NT2/D1 (cell line): ENCODE measurements around the gene WFIKKN2.
"Not testable (repeated sequence)": the region's sequence is repeated elsewhere in the genome, so short reads cannot be mapped to it uniquely, and the experiment has no call there.

Experiments used
- DNase-seq: peaks from one replicate; pipeline ENCODE4 v3.0.0-alpha.2; 2011; ENCODE audit warnings: low read depth, low spot score
- H3K27me3 ChIP-seq: 2 replicates; pipeline ENCODE4 v1.6.0; 2011; ENCODE audit warnings: mild to moderate bottlenecking; ENCODE audit not compliant: insufficient read length, insufficient read depth
- H3K36me3 ChIP-seq: 2 replicates; pipeline ENCODE4 v1.6.1; 2011; ENCODE audit warnings: mild to moderate bottlenecking, low read length, mixed read lengths; ENCODE audit not compliant: insufficient read depth, insufficient read length
- H3K4me1 ChIP-seq: 2 replicates; pipeline ENCODE4 v1.5.1; 2011; ENCODE audit not compliant: insufficient read depth, insufficient read length
- H3K4me3 ChIP-seq: 2 replicates; pipeline ENCODE4 v1.5.1; 2011; ENCODE audit warnings: low read depth; ENCODE audit not compliant: insufficient read length
- H3K9ac ChIP-seq: 2 replicates; pipeline ENCODE4 v1.6.0; 2011; ENCODE audit warnings: low read depth; ENCODE audit not compliant: insufficient read length
- H3K9me3 ChIP-seq: 2 replicates; pipeline ENCODE4 v1.5.1; 2011; ENCODE audit warnings: mild to moderate bottlenecking, low read length; ENCODE audit not compliant: insufficient read depth
- SUZ12 ChIP-seq: IDR thresholded peaks from 2 replicates; pipeline ENCODE4 v1.6.1; 2011; ENCODE audit not compliant: insufficient read length, insufficient read depth; ENCODE audit errors: extremely low read depth
- YY1 ChIP-seq: IDR thresholded peaks from 2 replicates; pipeline ENCODE4 v1.6.1; 2011; ENCODE audit not compliant: insufficient read length, insufficient read depth
- ZNF274 ChIP-seq: IDR thresholded peaks from 2 replicates; pipeline ENCODE4 v1.6.1; 2011; ENCODE audit warnings: mild to moderate bottlenecking, low read depth, low read length

The WFIKKN2 gene

GRCh38 chr17:50872710-50873424 is 37.5 kb downstream of the WFIKKN2 start:
- no peaks in the 10 kb centered on the region for H3K36me3 ChIP-seq
- no peaks in the 10 kb centered on the region for H3K4me1 ChIP-seq
- no peaks in the 10 kb centered on the region for H3K9me3 ChIP-seq
- no peak overlapping the region for H3K4me3 ChIP-seq
- H3K9ac ChIP-seq = no peak overlapping the region
- TF ChIP-seq SUZ12 (no peak), YY1 (no peak), ZNF274 (no peak)
- no peak for DNase-seq
- no peaks in the 10 kb centered on the region for H3K27me3 ChIP-seq

GRCh38 chr17:50875074-50875473 is 39.7 kb downstream of the WFIKKN2 start:
- H3K4me1 ChIP-seq = no peaks in the 10 kb centered on the region
- H3K9me3 ChIP-seq = peaks cover 9% of the 10 kb centered on the region; the same call in 1 of the 2 replicates
- no peaks in the 10 kb centered on the region for H3K36me3 ChIP-seq
- no peaks in the 10 kb centered on the region for H3K27me3 ChIP-seq
- TF ChIP-seq YY1 (no peak), SUZ12 (no peak), ZNF274 (no peak)
- H3K4me3 ChIP-seq = no peak overlapping the region
- H3K9ac ChIP-seq = no peak overlapping the region
- no peak for DNase-seq

- H3K36me3 ChIP-seq, DNase-seq, H3K4me3 ChIP-seq, H3K4me1 ChIP-seq, H3K9ac ChIP-seq, H3K27me3 ChIP-seq: not testable (repeated sequence)
- peaks cover 11% of the 10 kb centered on the region; the same call in 1 of the 2 replicates for H3K9me3 ChIP-seq
These were observed 41.7 kb downstream of the WFIKKN2 start for GRCh38 chr17:50877042-50877441.

GRCh38 chr17:50877838-50878237 is 42.5 kb downstream of the WFIKKN2 start:
- Histone ChIP-seq H3K9ac (no peak overlapping the region), H3K4me1 (peaks cover 2% of the 10 kb centered on the region), H3K27me3 (no peaks in the 10 kb centered on the region), H3K9me3 (peaks cover 11% of the 10 kb centered on the region; the same call in 1 of the 2 replicates), H3K4me3 (no peak overlapping the region), H3K36me3 (no peaks in the 10 kb centered on the region)
- no peak for TF ChIP-seq ZNF274
- no peak for TF ChIP-seq SUZ12
- TF ChIP-seq YY1 = no peak
- no peak for DNase-seq

- no peaks in the 10 kb centered on the region for H3K36me3 ChIP-seq
- H3K9me3 ChIP-seq = peaks cover 11% of the 10 kb centered on the region; the same call in 1 of the 2 replicates
- no peaks in the 10 kb centered on the region for H3K27me3 ChIP-seq
- no peak overlapping the region for H3K4me3 ChIP-seq
- H3K4me1 ChIP-seq = peaks cover 6% of the 10 kb centered on the region
- no peak for DNase-seq
- no peak for TF ChIP-seq ZNF274
- no peak for TF ChIP-seq YY1
- no peak overlapping the region for H3K9ac ChIP-seq
These were observed 43.7 kb downstream of the WFIKKN2 start for GRCh38 chr17:50879086-50879485.

- H3K27me3 ChIP-seq = no peaks in the 10 kb centered on the region
- H3K9ac ChIP-seq = no peak overlapping the region
- H3K9me3 ChIP-seq = peaks cover 11% of the 10 kb centered on the region; the same call in 1 of the 2 replicates
- no peak overlapping the region for H3K4me3 ChIP-seq
- DNase-seq = no peak
- peaks cover 16% of the 10 kb centered on the region for H3K4me1 ChIP-seq
- TF ChIP-seq YY1 (no peak), SUZ12 (no peak), ZNF274 (no peak)
- H3K36me3 ChIP-seq = no peaks in the 10 kb centered on the region
These were observed 45.8 kb downstream of the WFIKKN2 start for GRCh38 chr17:50881182-50881581.

GRCh38 chr17:50882851-50883250 is 47.5 kb downstream of the WFIKKN2 start:
- H3K9ac ChIP-seq = no peak overlapping the region
- no peak overlapping the region for H3K4me3 ChIP-seq
- TF ChIP-seq ZNF274 = no peak
- TF ChIP-seq SUZ12 = no peak
- no peak for TF ChIP-seq YY1
- no peaks in the 10 kb centered on the region for H3K27me3 ChIP-seq
- no peak for DNase-seq
- H3K4me1 ChIP-seq = peaks cover 19% of the 10 kb centered on the region
- H3K9me3 ChIP-seq = peaks cover 11% of the 10 kb centered on the region; the same call in 1 of the 2 replicates
- H3K36me3 ChIP-seq = no peaks in the 10 kb centered on the region

GRCh38 chr17:50883850-50884438 is 48.6 kb downstream of the WFIKKN2 start:
- TF ChIP-seq SUZ12 (no peak), YY1 (no peak)
- H3K36me3 ChIP-seq = no peaks in the 10 kb centered on the region
- peaks cover 11% of the 10 kb centered on the region; the same call in 1 of the 2 replicates for H3K9me3 ChIP-seq
- peaks cover 23% of the 10 kb centered on the region for H3K4me1 ChIP-seq
- H3K4me3 ChIP-seq = no peak overlapping the region
- no peak overlapping the region for H3K9ac ChIP-seq
- no peaks in the 10 kb centered on the region for H3K27me3 ChIP-seq
- DNase-seq = no peak
